CD14-positive monocyte (primary cell): Measurements from ENCODE around the gene CASD1. TPM values are rescaled to one million over a fixed set of nuclear protein-coding genes. Genes with fewer than 3 reads are reported as not detected.
A peak's percentile ranks its signal among the peaks of the same experiment; 100 is the strongest.

Experiments
- DNase-seq, 3 donors: peaks; one replicate each; pipeline ENCODE4 v3.0.0-alpha.2; 2011 to 2022
- H2AFZ ChIP-seq: 2 replicates; pipeline ENCODE4 v1.6.0; 2012; ENCODE audit warnings: mild to moderate bottlenecking, low read depth, low read length, inconsistent platforms; ENCODE audit not compliant: insufficient read depth, poor library complexity, severe bottlenecking
- H3K27ac ChIP-seq, 2 donors: 1 replicate in 1 of 2; 2 replicates in 1 of 2; pipeline ENCODE4 v1.5.1; 2012 to 2013; ENCODE audit warnings: low read length in 2 of 2, control low read depth in 1 of 2, inconsistent platforms in 1 of 2, low read depth in 1 of 2, mild to moderate bottlenecking in 1 of 2
- H3K27me3 ChIP-seq, 2 donors: one replicate each; pipeline versions ENCODE4 v1.6.0 to v1.6.1; 2011 to 2013; ENCODE audit warnings: low read length in 2 of 2; ENCODE audit not compliant: control insufficient read depth in 2 of 2, insufficient read depth in 2 of 2
- H3K36me3 ChIP-seq, 2 donors: replicated peaks in 1 of 2; 1 replicate in 1 of 2; 2 replicates in 1 of 2; pipeline versions ENCODE4 v1.5.1 to v1.6.1; 2012 to 2013; ENCODE audit warnings: low read length in 2 of 2, control low read depth in 1 of 2, inconsistent platforms in 1 of 2, mild to moderate bottlenecking in 1 of 2; ENCODE audit not compliant: insufficient read depth in 2 of 2, control insufficient read depth in 1 of 2
- H3K4me1 ChIP-seq, 2 donors: 1 replicate in 1 of 2; 2 replicates in 1 of 2; pipeline versions ENCODE4 v1.5.1 to v1.6.1; 2012 to 2013; ENCODE audit warnings: low read length in 2 of 2, control low read depth in 1 of 2, inconsistent platforms in 1 of 2, mild to moderate bottlenecking in 1 of 2, moderate library complexity in 1 of 2; ENCODE audit not compliant: insufficient read depth in 2 of 2, control insufficient read depth in 1 of 2
- H3K4me2 ChIP-seq: replicated peaks from 2 replicates; pipeline ENCODE3; 2012; ENCODE audit warnings: low read length, moderate library complexity, mild to moderate bottlenecking; ENCODE audit not compliant: poor library complexity, severe bottlenecking; ENCODE audit errors: extremely low read depth
- H3K4me3 ChIP-seq, 3 experiments: fragments of 200-600 bp in 1 of 3; sonication (generic) in 1 of 3; replicated peaks in 1 of 3; 1 replicate in 2 of 3; 2 replicates in 1 of 3; pipeline ENCODE4 v1.5.1; 2011 to 2013; ENCODE audit warnings: low read length in 3 of 3, mild to moderate bottlenecking in 3 of 3, control low read depth in 2 of 3, low read depth in 2 of 3, inconsistent platforms in 1 of 3, moderate library complexity in 1 of 3
- H3K79me2 ChIP-seq: 2 replicates; pipeline ENCODE4 v1.6.0; 2012; ENCODE audit warnings: mild to moderate bottlenecking, control low read depth, inconsistent platforms, low read length, moderate library complexity; ENCODE audit not compliant: insufficient read depth
- H3K9ac ChIP-seq: 2 replicates; pipeline ENCODE4 v1.6.0; 2017; ENCODE audit warnings: low read length, mild to moderate bottlenecking; ENCODE audit not compliant: insufficient read depth, poor library complexity, severe bottlenecking
- H3K9me3 ChIP-seq, 2 donors: replicated peaks in 1 of 2; 1 replicate in 1 of 2; 2 replicates in 1 of 2; pipeline versions ENCODE4 v1.5.1 to v1.6.1; 2012 to 2013; ENCODE audit warnings: low read length in 2 of 2, control low read depth in 1 of 2; ENCODE audit not compliant: control insufficient read depth in 1 of 2, insufficient read depth in 1 of 2
- H4K20me1 ChIP-seq: 2 replicates; pipeline ENCODE4 v1.6.0; 2012; ENCODE audit warnings: mild to moderate bottlenecking, low read length, control low read depth, moderate library complexity; ENCODE audit not compliant: insufficient read depth
- H3K27ac Mint-ChIP-seq, 7 donors: one replicate each; pipeline ENCODE4 v1.8.0; 2020; ENCODE audit warnings: mild to moderate bottlenecking in 7 of 7, mixed read lengths in 7 of 7, moderate library complexity in 6 of 7, inconsistent platforms in 2 of 7
- H3K27me3 Mint-ChIP-seq, 3 donors: one replicate each; pipeline ENCODE4 v1.8.0; 2021 to 2022; ENCODE audit warnings: low read depth in 3 of 3, mild to moderate bottlenecking in 3 of 3, mixed read lengths in 3 of 3, moderate library complexity in 3 of 3, inconsistent platforms in 1 of 3
- H3K36me3 Mint-ChIP-seq, 2 donors: one replicate each; pipeline ENCODE4 v1.8.0; 2020; ENCODE audit warnings: mixed read lengths in 2 of 2, inconsistent platforms in 1 of 2, mild to moderate bottlenecking in 1 of 2
- H3K4me1 Mint-ChIP-seq: one replicate; pipeline ENCODE4 v1.8.0; 2020; ENCODE audit warnings: mild to moderate bottlenecking, mixed read lengths
- H3K4me3 Mint-ChIP-seq, 2 donors: one replicate each; pipeline ENCODE4 v1.8.0; 2020; ENCODE audit warnings: mild to moderate bottlenecking in 2 of 2, mixed read lengths in 2 of 2, moderate library complexity in 1 of 2
- H3K9me3 Mint-ChIP-seq, 7 donors: one replicate each; pipeline ENCODE4 v1.8.0; 2020 to 2022; ENCODE audit warnings: mixed read lengths in 7 of 7, mild to moderate bottlenecking in 6 of 7, moderate library complexity in 6 of 7, inconsistent platforms in 2 of 7
- CTCF ChIP-seq: fragments of 200-600 bp; IDR thresholded peaks from one replicate; pipeline ENCODE4 v1.8.0; 2022; ENCODE audit warnings: antibody characterized with exemption, mild to moderate bottlenecking
- WGBS: methylation state at CpG from one replicate; pipeline ENCODE4 v1.1.5; 2013; ENCODE audit warnings: missing lambda C conversion rate; ENCODE audit not compliant: insufficient coverage; 5-methylcytosine and 5-hydroxymethylcytosine counted together
- intact Hi-C, 2 donors: fragments of 100-400 bp; cut with micrococcal nuclease; formaldehyde crosslinking; loops; one replicate each; pipeline versions ENCODE4 v1.15.0 to v1.15.1; 2023
- polyA plus RNA-seq, 3 donors: library from polyadenylated mRNA; depleted of rRNA in 1 of 3; unstranded in 2 of 3; stranded (reverse) in 1 of 3; fragments of 300-500 nt in 2 of 3; fragments of >200 nt in 1 of 3; fragmentation: Illumina TruSeq in 2 of 3; gene quantifications; 1 replicate in 2 of 3; 2 replicates in 1 of 3; pipeline ENCODE4 v1.2.3, GENCODE V29; 2012 to 2021

CASD1 gene
- polyA plus RNA-seq, 3 donors = 2.0 to 4.4 (median 3.6) TPM

GRCh38 chr7:94556028-94556427 is 46.4 kb downstream of the CASD1 start:
- peaks cover 2 to 13% of the 10 kb centered on the region in 2 donors for H3K36me3 ChIP-seq
- H2AFZ ChIP-seq = no peak overlapping the region
- H3K9ac ChIP-seq = no peak overlapping the region
- Mint-ChIP-seq H3K4me3 (no peak overlapping the region), H3K9me3 (no peaks in the 10 kb centered on the region), H3K36me3 (peaks cover 29% of the 10 kb centered on the region in 2 donors), H3K4me1 (no peaks in the 10 kb centered on the region), H3K27ac (no peak overlapping the region), H3K27me3 (peaks cover 0 to 3% (median 0%) of the 10 kb centered on the region in 3 donors)
- WGBS = no CpG with 5 or more reads among the region's 2 CpGs
- no peak overlapping the region for H3K4me2 ChIP-seq
- H3K9me3 ChIP-seq = no peaks in the 10 kb centered on the region
- no peaks in the 10 kb centered on the region for H4K20me1 ChIP-seq
- no peaks in the 10 kb centered on the region for H3K27me3 ChIP-seq
- no peaks in the 10 kb centered on the region for H3K79me2 ChIP-seq
- TF ChIP-seq CTCF = no peak
- H3K27ac ChIP-seq = no peak overlapping the region
- intact Hi-C loops = no loop called here
- H3K4me3 ChIP-seq = no peak overlapping the region
- no peak for DNase-seq
- no peaks in the 10 kb centered on the region for H3K4me1 ChIP-seq

- Mint-ChIP-seq H3K27ac (peak overlapping the region in 1 of 7 donors; percentile 13), H3K9me3 (no peaks in the 10 kb centered on the region), H3K4me1 (peaks cover 2% of the 10 kb centered on the region), H3K4me3 (no peak overlapping the region), H3K36me3 (peaks cover 21 to 26% of the 10 kb centered on the region in 2 donors), H3K27me3 (peaks cover 0 to 3% (median 0%) of the 10 kb centered on the region in 3 donors)
- no peak for DNase-seq
- Histone ChIP-seq H3K27me3 (no peaks in the 10 kb centered on the region), H4K20me1 (no peaks in the 10 kb centered on the region), H3K4me3 (no peak overlapping the region), H2AFZ (no peak overlapping the region), H3K27ac (no peak overlapping the region), H3K9me3 (no peaks in the 10 kb centered on the region), H3K4me2 (no peak overlapping the region), H3K4me1 (no peaks in the 10 kb centered on the region), H3K9ac (no peak overlapping the region), H3K36me3 (peaks cover 2 to 13% of the 10 kb centered on the region in 2 donors), H3K79me2 (no peaks in the 10 kb centered on the region)
- no peak for TF ChIP-seq CTCF
- intact Hi-C loops = no loop called here
These were observed 47.6 kb downstream of the CASD1 start for GRCh38 chr7:94557215-94557614.
